GM12878 (cell line): ENCODE measurements around the gene UBLCP1. TPM values are rescaled to one million over a fixed set of nuclear protein-coding genes. Genes with fewer than 3 reads are reported as not detected.

ENCODE experiments used
- ATAC-seq: fragments of 200-7000 bp; cut with Tn5 transposase; 3 replicates; pipeline ENCODE4 v1.9.1; 2020; ENCODE audit warnings: mild to moderate bottlenecking, moderate library complexity
- BruUV-seq: library from RNA; stranded (reverse); fragments of 400-500 nt; replicated peaks from 2 replicates; lab custom pipeline; 2021; lab: Mats Ljungman, UMichigan
- CTCF ChIA-PET: fragments of 300-600 bp; sonication (Branson Sonifier 250); formaldehyde crosslinking; extraction: SDS; loops from one replicate; lab custom pipeline; 2021; ENCODE audit warnings: inconsistent platforms; lab: Yijun Ruan, JAX
- POLR2A ChIA-PET: fragments of 350-600 bp; formaldehyde crosslinking; extraction: SDS; loops from one replicate; lab custom pipeline; 2021; ENCODE audit warnings: inconsistent platforms; lab: Charles Lee
- RAD21 ChIA-PET: fragments of 300-600 bp; sonication (Branson Sonifier 250); formaldehyde crosslinking; loops from one replicate; lab custom pipeline; 2023; ENCODE audit warnings: antibody characterized with exemption; ENCODE audit not compliant: unreplicated experiment; lab: Charles Lee
- SMC1A ChIA-PET: fragments of 300-600 bp; sonication (Branson Sonifier 250); formaldehyde crosslinking; loops from one replicate; lab custom pipeline; 2023; ENCODE audit not compliant: unreplicated experiment, uncharacterized antibody; lab: Charles Lee
- DNase-seq: peaks from one replicate; pipeline ENCODE4 v3.0.0-alpha.2; 2011; ENCODE audit warnings: low read depth, low spot score
- FAIRE-seq: peaks from 3 replicates; lab custom pipeline; 2011; peaks lifted over from hg19 to GRCh38; lab: Jason Lieb, UNC
- H2AFZ ChIP-seq: 2 replicates; pipeline ENCODE4 v1.6.0; 2011; ENCODE audit warnings: low read depth, low read length, control low read depth; ENCODE audit not compliant: control insufficient read depth
- H3K27ac ChIP-seq: 2 replicates; pipeline ENCODE4 v1.5.1; 2011; ENCODE audit warnings: control low read depth; ENCODE audit not compliant: control insufficient read depth, insufficient read depth
- H3K27me3 ChIP-seq, 2 experiments: replicated peaks in 1 of 2; 2 replicates each; pipeline versions ENCODE4 v1.6.0 to v1.6.1; 2011; ENCODE audit warnings: low read length in 1 of 2; ENCODE audit not compliant: control insufficient read depth in 2 of 2, insufficient read depth in 2 of 2
- H3K36me3 ChIP-seq, 2 experiments: 2 replicates each; pipeline ENCODE4 v1.5.1; 2011; ENCODE audit warnings: low read length in 1 of 2; ENCODE audit not compliant: control insufficient read depth in 2 of 2, insufficient read depth in 2 of 2
- H3K4me1 ChIP-seq: 2 replicates; pipeline ENCODE4 v1.6.1; 2011; ENCODE audit warnings: mild to moderate bottlenecking, low read length, moderate library complexity, mixed read lengths; ENCODE audit not compliant: control insufficient read depth, insufficient read depth
- H3K4me2 ChIP-seq: 2 replicates; pipeline ENCODE4 v1.6.0; 2011; ENCODE audit warnings: control low read depth; ENCODE audit not compliant: control insufficient read depth, insufficient read depth
- H3K4me3 ChIP-seq: fragments of 200-600 bp; sonication (generic); 2 replicates; pipeline ENCODE4 v1.5.1; 2016
- H3K79me2 ChIP-seq: 2 replicates; pipeline ENCODE4 v1.6.0; 2011; ENCODE audit warnings: low read length; ENCODE audit not compliant: control insufficient read depth, insufficient read depth
- H3K9ac ChIP-seq: 2 replicates; pipeline ENCODE4 v1.8.0; 2011; ENCODE audit warnings: low read length, control low read depth, mixed read lengths; ENCODE audit not compliant: control insufficient read depth, insufficient read depth
- H3K9me3 ChIP-seq: replicated peaks from 3 replicates; pipeline ENCODE4 v1.5.1; 2011; ENCODE audit warnings: mild to moderate bottlenecking, low read length; ENCODE audit not compliant: control insufficient read depth, insufficient read depth
- H4K20me1 ChIP-seq: 2 replicates; pipeline ENCODE4 v1.6.0; 2011; ENCODE audit not compliant: control insufficient read depth, insufficient read depth
- NFYA ChIP-seq: IDR thresholded peaks from 2 replicates; pipeline ENCODE4 v1.6.1; 2011; ENCODE audit warnings: low read depth, mild to moderate bottlenecking, low read length, improper control_type of control experiment, borderline replicate concordance
- WGBS: methylation state at CpG from one replicate; pipeline ENCODE4 v1.1.6; 2016; ENCODE audit warnings: low lambda C conversion rate; ENCODE audit not compliant: insufficient replicate concordance, insufficient coverage; ENCODE audit errors: missing lambda C conversion rate; 5-methylcytosine and 5-hydroxymethylcytosine counted together
- in situ Hi-C: fragments of 300-500 bp; cut with MboI; formaldehyde crosslinking; loops from 9 replicates; pipeline ENCODE4 v1.14.3; 2018; ENCODE audit warnings: mixed read lengths
- intact Hi-C: fragments of 100-400 bp; cut with micrococcal nuclease; formaldehyde crosslinking; loops from one replicate; pipeline ENCODE4 v1.14.2; 2022; ENCODE audit not compliant: unreplicated experiment
- polyA plus RNA-seq, 11 experiments: library from polyadenylated mRNA; depleted of rRNA in 4 of 11; unstranded in 6 of 11; stranded (reverse) in 5 of 11; fragments of >200 nt; fragmentation: Nextera tagmentation in 4 of 11; fragmentation: Illumina TruSeq in 1 of 11; extraction: Ambion mirVana in 4 of 11; extraction: Trizol in 1 of 11; gene quantifications; 1 replicate in 1 of 11; 2 replicates in 10 of 11; pipeline versions ENCODE4 v1.2.1 to v1.2.3, GENCODE V29; 2011 to 2016; ENCODE audit warnings: inconsistent platforms in 2 of 11, missing spikeins in 2 of 11, low read depth in 1 of 11
- total RNA-seq, 4 experiments: library from RNA; depleted of rRNA in 3 of 4; stranded (reverse); fragments of >200 nt in 3 of 4; fragmentation: Illumina TruSeq in 1 of 4; extraction: Trizol in 1 of 4; gene quantifications; 2 replicates each; pipeline versions ENCODE4 v1.2.1 to v1.2.3, GENCODE V29; 2013 to 2021
- TF ChIP-seq, protein P1 (sequence below): IDR thresholded peaks from 2 replicates; pipeline ENCODE4 v1.6.1; 2012; ENCODE audit warnings: mild to moderate bottlenecking, low read depth, low read length

Gene UBLCP1
- total and polyA plus RNA-seq, 10 of the 15 experiments (the other 5 are each of a cell fraction or from before 2014, with no cell fraction given) = 18.8 to 44.2 (median 32.1) TPM

GRCh38 chr5:159263569-159263905 lies 447 bp downstream of the UBLCP1 start:
- Histone ChIP-seq H3K9ac (peak overlapping the region; percentile 96), H3K27ac (peak overlapping the region; percentile 97), H3K9me3 (peaks cover 2% of the 10 kb centered on the region; the same call in 1 of the 3 replicates), H4K20me1 (no peaks in the 10 kb centered on the region), H3K79me2 (peaks cover 13% of the 10 kb centered on the region), H3K36me3 (no peaks in the 10 kb centered on the region), H3K27me3 (no peaks in the 10 kb centered on the region), H2AFZ (peak overlapping the region; percentile 99), H3K4me3 (peak overlapping the region; percentile 84), H3K4me2 (peak overlapping the region; percentile 58; the same call in 1 of the 2 replicates), H3K4me1 (no peaks in the 10 kb centered on the region)
- CTCF ChIA-PET = interaction anchor here (0.9 to 1.9 kb wide), 4 partner anchors 10 to 68 kb away, joined by 3 to 5 read pairs (median 4); no protein-coding TSS in a partner anchor
- in situ Hi-C loops (no loop called here), intact Hi-C loops (loop anchor here (1.0 to 5.0 kb wide), 2 partner anchors 55 to 106 kb away; no protein-coding TSS in a partner anchor)
- DNase-seq (no peak), ATAC-seq (peak; percentile 39), FAIRE-seq (no peak)
- POLR2A ChIA-PET = interaction anchor here (1.1 kb wide), 1 partner anchor 64 kb away, joined by 3 read pairs; no protein-coding TSS in a partner anchor
- SMC1A ChIA-PET = interaction anchor here (1.3 to 1.4 kb wide), 3 partner anchors 19 to 60 kb away, joined by 4 to 5 read pairs (median 4); no protein-coding TSS in a partner anchor
- BruUV-seq = no TSS peak
- no peak for TF ChIP-seq NFYA
- TF ChIP-seq, protein P1, sequence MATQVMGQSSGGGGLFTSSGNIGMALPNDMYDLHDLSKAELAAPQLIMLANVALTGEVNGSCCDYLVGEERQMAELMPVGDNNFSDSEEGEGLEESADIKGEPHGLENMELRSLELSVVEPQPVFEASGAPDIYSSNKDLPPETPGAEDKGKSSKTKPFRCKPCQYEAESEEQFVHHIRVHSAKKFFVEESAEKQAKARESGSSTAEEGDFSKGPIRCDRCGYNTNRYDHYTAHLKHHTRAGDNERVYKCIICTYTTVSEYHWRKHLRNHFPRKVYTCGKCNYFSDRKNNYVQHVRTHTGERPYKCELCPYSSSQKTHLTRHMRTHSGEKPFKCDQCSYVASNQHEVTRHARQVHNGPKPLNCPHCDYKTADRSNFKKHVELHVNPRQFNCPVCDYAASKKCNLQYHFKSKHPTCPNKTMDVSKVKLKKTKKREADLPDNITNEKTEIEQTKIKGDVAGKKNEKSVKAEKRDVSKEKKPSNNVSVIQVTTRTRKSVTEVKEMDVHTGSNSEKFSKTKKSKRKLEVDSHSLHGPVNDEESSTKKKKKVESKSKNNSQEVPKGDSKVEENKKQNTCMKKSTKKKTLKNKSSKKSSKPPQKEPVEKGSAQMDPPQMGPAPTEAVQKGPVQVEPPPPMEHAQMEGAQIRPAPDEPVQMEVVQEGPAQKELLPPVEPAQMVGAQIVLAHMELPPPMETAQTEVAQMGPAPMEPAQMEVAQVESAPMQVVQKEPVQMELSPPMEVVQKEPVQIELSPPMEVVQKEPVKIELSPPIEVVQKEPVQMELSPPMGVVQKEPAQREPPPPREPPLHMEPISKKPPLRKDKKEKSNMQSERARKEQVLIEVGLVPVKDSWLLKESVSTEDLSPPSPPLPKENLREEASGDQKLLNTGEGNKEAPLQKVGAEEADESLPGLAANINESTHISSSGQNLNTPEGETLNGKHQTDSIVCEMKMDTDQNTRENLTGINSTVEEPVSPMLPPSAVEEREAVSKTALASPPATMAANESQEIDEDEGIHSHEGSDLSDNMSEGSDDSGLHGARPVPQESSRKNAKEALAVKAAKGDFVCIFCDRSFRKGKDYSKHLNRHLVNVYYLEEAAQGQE = 0 out of 2 replicates have a peak, but pooled peaks have one; percentile 1
- WGBS = under 1% methylated on average over 10 of the region's 10 CpGs
- RAD21 ChIA-PET = interaction anchor here (0.9 to 1.4 kb wide), 2 partner anchors 103 to 107 kb away, joined by 3 to 6 read pairs; no protein-coding TSS in a partner anchor
